ENCODE measurements around the gene TOM1L2.

Gene TOM1L2

DNA sequence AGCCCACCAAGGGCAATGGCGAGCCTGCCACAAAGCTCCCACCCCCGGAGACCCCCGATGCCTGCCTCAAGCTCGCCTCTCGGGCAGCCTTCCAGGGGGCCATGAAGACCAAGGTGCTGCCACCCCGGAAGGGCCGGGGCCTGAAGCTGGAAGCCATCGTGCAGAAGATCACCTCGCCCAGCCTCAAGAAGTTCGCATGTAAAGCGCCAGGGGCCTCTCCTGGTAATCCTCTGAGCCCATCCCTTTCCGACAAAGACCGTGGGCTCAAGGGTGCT is 175.5 kb downstream of the TOM1L2 start:
- Histone ChIP-seq H3K36me3 (ENCODE audit: insufficient read depth, low read length) (peaks cover 48% of the 10 kb centered on the region), H3K27me3 (ENCODE audit: control insufficient read depth in 1 of 2, insufficient read depth in 2 of 2, low read length in 2 of 2) (no peaks in the 10 kb centered on the region), H3K4me3 (ENCODE audit: low read depth in 1 of 2, low read length in 2 of 2) (no peak overlapping the region), H3K9ac (ENCODE audit: low read length) (no peak overlapping the region), H3K9me3 (ENCODE audit: low read length) (no peaks in the 10 kb centered on the region), H3K4me1 (ENCODE audit: insufficient read depth, low read length) (peaks cover 23% of the 10 kb centered on the region), H3K27ac (ENCODE audit: low read depth, low read length) (no peak overlapping the region)

DNA sequence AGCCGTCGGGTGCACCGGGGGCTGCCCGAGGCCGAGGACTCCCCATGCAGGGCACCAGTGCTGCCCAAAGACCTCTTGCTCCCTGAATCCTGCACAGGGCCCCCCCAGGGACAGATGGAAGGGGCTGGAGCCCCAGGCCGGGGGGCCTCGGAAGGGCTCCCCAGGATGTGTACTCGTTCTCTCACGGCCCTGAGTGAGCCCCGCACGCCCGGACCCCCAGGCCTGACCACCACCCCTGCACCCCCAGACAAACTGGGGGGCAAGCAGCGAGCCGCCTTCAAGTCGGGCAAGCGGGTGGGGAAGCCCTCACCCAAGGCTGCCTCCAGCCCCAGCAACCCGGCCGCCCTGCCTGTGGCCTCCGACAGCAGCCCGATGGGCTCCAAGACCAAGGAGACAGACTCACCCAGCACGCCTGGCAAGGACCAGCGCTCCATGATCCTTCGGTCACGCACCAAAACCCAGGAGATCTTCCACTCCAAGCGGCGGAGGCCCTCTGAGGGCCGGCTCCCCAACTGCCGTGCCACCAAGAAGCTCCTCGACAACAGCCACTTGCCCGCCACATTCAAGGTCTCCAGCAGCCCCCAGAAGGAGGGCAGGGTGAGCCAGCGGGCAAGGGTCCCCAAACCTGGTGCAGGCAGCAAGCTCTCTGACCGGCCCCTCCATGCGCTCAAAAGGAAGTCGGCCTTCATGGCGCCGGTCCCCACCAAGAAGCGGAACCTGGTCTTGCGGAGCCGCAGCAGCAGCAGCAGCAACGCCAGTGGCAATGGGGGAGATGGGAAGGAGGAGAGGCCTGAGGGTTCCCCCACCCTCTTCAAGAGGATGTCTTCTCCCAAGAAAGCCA is 176.0 kb downstream of the TOM1L2 start:
- Histone ChIP-seq H3K36me3 (ENCODE audit: insufficient read depth, low read length) (peaks cover 46% of the 10 kb centered on the region), H3K9ac (ENCODE audit: low read length) (no peak overlapping the region), H3K9me3 (ENCODE audit: low read length) (no peaks in the 10 kb centered on the region), H3K27ac (ENCODE audit: low read depth, low read length) (no peak overlapping the region), H3K27me3 (ENCODE audit: control insufficient read depth in 1 of 2, insufficient read depth in 2 of 2, low read length in 2 of 2) (no peaks in the 10 kb centered on the region), H3K4me1 (ENCODE audit: insufficient read depth, low read length) (peaks cover 29% of the 10 kb centered on the region), H3K4me3 (ENCODE audit: low read depth in 1 of 2, low read length in 2 of 2) (no peak overlapping the region)

DNA sequence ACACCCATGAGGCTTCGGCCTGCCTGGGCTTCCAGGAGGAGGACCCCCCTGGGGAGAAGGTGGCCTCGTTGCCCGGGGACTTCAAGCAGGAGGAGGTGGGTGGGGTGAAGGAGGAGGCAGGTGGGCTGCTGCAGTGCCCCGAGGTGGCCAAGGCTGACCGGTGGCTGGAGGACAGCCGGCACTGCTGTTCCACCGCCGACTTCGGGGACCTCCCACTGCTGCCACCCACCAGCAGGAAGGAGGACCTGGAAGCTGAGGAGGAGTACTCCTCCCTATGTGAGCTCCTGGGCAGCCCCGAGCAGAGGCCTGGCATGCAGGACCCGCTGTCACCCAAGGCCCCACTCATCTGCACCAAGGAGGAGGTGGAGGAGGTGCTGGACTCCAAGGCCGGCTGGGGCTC is 176.9 kb downstream of the TOM1L2 start:
- Histone ChIP-seq H3K4me1 (ENCODE audit: insufficient read depth, low read length) (peaks cover 37% of the 10 kb centered on the region), H3K9me3 (ENCODE audit: low read length) (no peaks in the 10 kb centered on the region), H3K27ac (ENCODE audit: low read depth, low read length) (no peak overlapping the region), H3K36me3 (ENCODE audit: insufficient read depth, low read length) (peaks cover 44% of the 10 kb centered on the region), H3K9ac (ENCODE audit: low read length) (no peak overlapping the region), H3K4me3 (ENCODE audit: low read depth in 1 of 2, low read length in 2 of 2) (no peak overlapping the region), H3K27me3 (ENCODE audit: control insufficient read depth in 1 of 2, insufficient read depth in 2 of 2, low read length in 2 of 2) (no peaks in the 10 kb centered on the region)

DNA sequence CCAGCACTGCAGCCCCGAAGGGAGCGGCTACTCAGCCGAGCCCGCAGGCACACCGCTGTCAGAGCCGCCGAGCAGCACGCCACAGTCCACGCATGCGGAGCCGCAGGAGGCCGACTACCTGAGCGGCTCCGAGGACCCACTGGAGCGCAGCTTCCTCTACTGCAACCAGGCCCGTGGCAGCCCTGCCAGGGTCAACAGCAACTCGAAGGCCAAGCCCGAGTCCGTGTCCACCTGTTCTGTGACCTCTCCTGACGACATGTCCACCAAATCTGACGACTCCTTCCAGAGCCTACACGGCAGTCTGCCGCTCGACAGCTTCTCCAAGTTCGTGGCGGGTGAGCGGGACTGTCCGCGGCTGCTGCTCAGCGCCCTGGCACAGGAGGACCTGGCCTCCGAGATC is 177.8 kb downstream of the TOM1L2 start:
- Histone ChIP-seq H3K9me3 (ENCODE audit: low read length) (no peaks in the 10 kb centered on the region), H3K4me1 (ENCODE audit: insufficient read depth, low read length) (peaks cover 45% of the 10 kb centered on the region), H3K27me3 (ENCODE audit: control insufficient read depth in 1 of 2, insufficient read depth in 2 of 2, low read length in 2 of 2) (no peaks in the 10 kb centered on the region), H3K27ac (ENCODE audit: low read depth, low read length) (no peak overlapping the region), H3K36me3 (ENCODE audit: insufficient read depth, low read length) (peaks cover 44% of the 10 kb centered on the region), H3K4me3 (ENCODE audit: low read depth in 1 of 2, low read length in 2 of 2) (no peak overlapping the region), H3K9ac (ENCODE audit: low read length) (no peak overlapping the region)

Data from muscle layer of colon (tissue), 2 donors.